ENCODE data around the gene RIC3. TPM values are rescaled to one million over a fixed set of nuclear protein-coding genes. Genes with fewer than 3 reads are reported as not detected.

RIC3 gene
- total and polyA plus RNA-seq, 2 of the 8 experiments (the other 6 are each of a cell fraction or from before 2014, with no cell fraction given), result 6.4 to 15.5 TPM

GRCh38 chr11:8105133-8105532 lies 63.7 kb downstream of the RIC3 start:
- Histone ChIP-seq H3K23me2 (ENCODE audit: low read depth, low read length) (no peaks in the 10 kb centered on the region), H2BK12ac (ENCODE audit: low read depth, low read length) (no peak overlapping the region), H3K18ac (ENCODE audit: extremely low read depth, low read length) (no peak overlapping the region), H2BK5ac (ENCODE audit: low read depth, low read length) (no peak overlapping the region), H2BK120ac (replicated peaks; ENCODE audit: low read depth, low read length) (no peak overlapping the region), H3K79me1 (ENCODE audit: low read depth, low read length) (no peaks in the 10 kb centered on the region), H3K14ac (ENCODE audit: insufficient read length) (no peak overlapping the region), H4K8ac (ENCODE audit: extremely low read depth, insufficient read depth, low read length) (no peak overlapping the region), H3K27ac (ENCODE audit: low read depth, low read length) (no peak overlapping the region), H3K4ac (replicated peaks; ENCODE audit: insufficient read length, low read depth, low read length) (no peak overlapping the region), H3K9ac (replicated peaks in 1 of 4; ENCODE audit: extremely low read depth in 1 of 4, low read depth in 3 of 4, low read length in 3 of 4) (no peak overlapping the region), H3K4me1 (replicated peaks in 1 of 4; ENCODE audit: control insufficient read depth in 3 of 4, insufficient read depth in 4 of 4, low read length in 3 of 4) (no peaks in the 10 kb centered on the region), H4K20me1 (replicated peaks in 1 of 2; ENCODE audit: control insufficient read depth in 1 of 2, insufficient read depth in 2 of 2, low read length in 2 of 2) (peaks cover 0 to 2% of the 10 kb centered on the region in 2 experiments), H2BK20ac (ENCODE audit: low read length) (no peak overlapping the region), H3K23ac (ENCODE audit: insufficient read length) (no peak overlapping the region), H3K56ac (replicated peaks; ENCODE audit: insufficient read length, low read depth, low read length) (no peak overlapping the region), H2BK15ac (ENCODE audit: low read length) (no peak overlapping the region), H4K5ac (ENCODE audit: insufficient read length, low read depth, low read length) (no peak overlapping the region), H3K9me3 (ENCODE audit: insufficient read depth in 2 of 2, low read depth in 1 of 2, low read length in 1 of 2) (no peaks in the 10 kb centered on the region), H3K79me2 (ENCODE audit: control insufficient read depth in 1 of 2, insufficient read depth in 2 of 2, low read length in 2 of 2) (no peaks in the 10 kb centered on the region), H3K4me2 (ENCODE audit: insufficient read depth in 1 of 2, low read depth in 2 of 2, low read length in 2 of 2) (no peak overlapping the region), H3K27me3 (replicated peaks in 1 of 4; ENCODE audit: control insufficient read depth in 3 of 4, extremely low read depth in 1 of 4, insufficient read depth in 3 of 4, low read length in 3 of 4) (no peaks in the 10 kb centered on the region), H3K4me3 (ENCODE audit: extremely low read depth in 1 of 4, insufficient read depth in 2 of 4, low read depth in 3 of 4, low read length in 4 of 4) (no peak overlapping the region), H3K36me3 (ENCODE audit: control insufficient read depth in 2 of 4, insufficient read depth in 4 of 4, low read length in 3 of 4) (peaks cover 13 to 46% (median 38%) of the 10 kb centered on the region in 4 experiments), H2AFZ (ENCODE audit: low read length) (no peak overlapping the region), H2AK5ac (ENCODE audit: low read depth, low read length) (no peak overlapping the region), H4K91ac (replicated peaks; ENCODE audit: insufficient read length, low read length) (no peak overlapping the region)
- ChIA-PET CTCF (ENCODE audit: partially characterized antibody) (interaction anchor here (0.6 to 30.2 kb wide), 6 partner anchors 15 to 200 kb away, joined by 3 to 1283 read pairs (median 3); no protein-coding TSS in a partner anchor), POLR2A (ENCODE audit: partially characterized antibody) (no interaction called here)
- 91% methylated on average over 4 of the region's 4 CpGs; no CpG with 5 or more reads in 1 of the 2 experiments for WGBS, 2 experiments (ENCODE audit: extremely low coverage in 1 of 2, insufficient coverage in 1 of 2, insufficient read length in 1 of 2, insufficient replicate concordance in 2 of 2, low coverage in 1 of 2, low lambda C conversion rate in 2 of 2, missing lambda C conversion rate in 1 of 2)
- DNase-seq (ENCODE audit: low read depth in 1 of 2, low spot score in 2 of 2) (no peak), FAIRE-seq (no peak)
- TF ChIP-seq POLR2AphosphoS5 (IDR thresholded peaks at IDR 0.05; ENCODE audit: low read depth, low read length) (no peak), TEAD4 (IDR thresholded peaks at IDR 0.05; ENCODE audit: low read depth, low read length) (no peak), SIRT6 (IDR thresholded peaks at IDR 0.05; ENCODE audit: low read length) (no peak), SP2 (IDR thresholded peaks at IDR 0.05; ENCODE audit: low read length) (no peak), FOSL1 (IDR thresholded peaks at IDR 0.05; ENCODE audit: insufficient read depth, low read depth, low read length) (no peak), RAD21 (IDR thresholded peaks at IDR 0.05 in 1 of 2, conservative IDR thresholded peaks at IDR 0.05 in 1 of 2; ENCODE audit: low read depth in 2 of 2, low read length in 2 of 2) (no peak), SUZ12 (IDR thresholded peaks at IDR 0.05; ENCODE audit: low read length) (no peak), KDM1A (IDR thresholded peaks at IDR 0.05; ENCODE audit: borderline replicate concordance, low read length) (no peak), RBBP5 (IDR thresholded peaks at IDR 0.05; ENCODE audit: borderline replicate concordance, low read depth, low read length) (no peak), ATF3 (IDR thresholded peaks at IDR 0.05; ENCODE audit: insufficient read depth, low read depth, low read length) (no peak), E2F6 (IDR thresholded peaks at IDR 0.05) (no peak)
